HFFc6 (cell line): Measurements from ENCODE around the gene HECW1. TPM values are rescaled to one million over a fixed set of nuclear protein-coding genes. Genes with fewer than 3 reads are reported as not detected.
"Not testable (repeated sequence)": the region's sequence is repeated elsewhere in the genome, so short reads cannot be mapped to it uniquely, and the experiment has no call there.

ENCODE experiments used
- DNase-seq: peaks from one replicate; pipeline ENCODE4 v3.0.0-alpha.2; 2018
- H3K27ac Mint-ChIP-seq: 2 replicates; pipeline ENCODE4 v1.8.0; 2020; ENCODE audit warnings: mild to moderate bottlenecking, mixed read lengths
- H3K27me3 Mint-ChIP-seq: 2 replicates; pipeline ENCODE4 v1.8.0; 2021; ENCODE audit warnings: mild to moderate bottlenecking, moderate library complexity, mixed read lengths; ENCODE audit not compliant: insufficient read depth
- H3K36me3 Mint-ChIP-seq: 2 replicates; pipeline ENCODE4 v1.8.0; 2021; ENCODE audit warnings: low read depth, mixed read lengths
- H3K4me1 Mint-ChIP-seq: 2 replicates; pipeline ENCODE4 v1.8.0; 2020; ENCODE audit warnings: low read depth, mixed read lengths
- H3K4me3 Mint-ChIP-seq: 2 replicates; pipeline ENCODE4 v1.8.0; 2020; ENCODE audit warnings: mild to moderate bottlenecking, moderate library complexity, mixed read lengths
- H3K9me3 Mint-ChIP-seq: 2 replicates; pipeline ENCODE4 v1.8.0; 2020; ENCODE audit warnings: mild to moderate bottlenecking, mixed read lengths
- total RNA-seq, 6 experiments: library from RNA; stranded (reverse); fragmentation: NEBNext Ultra II Directional; extraction: Animal tissue kit (Norgen Biotek cat#: 25700); gene quantifications; 2 replicates in 1 of 6; 3 replicates in 5 of 6; pipeline ENCODE4 v1.2.3, GENCODE V29; 2021
- TF ChIP-seq, protein P1 (sequence below): fragments of 200-600 bp; sonication (generic); IDR thresholded peaks from 2 replicates; pipeline ENCODE4 v1.5.0; 2021; ENCODE audit warnings: antibody characterized with exemption, mild to moderate bottlenecking

The HECW1 gene
- total RNA-seq, 6 experiments from 2014 or later: 3.4 to 6.5 (median 5.3) TPM

DNA sequence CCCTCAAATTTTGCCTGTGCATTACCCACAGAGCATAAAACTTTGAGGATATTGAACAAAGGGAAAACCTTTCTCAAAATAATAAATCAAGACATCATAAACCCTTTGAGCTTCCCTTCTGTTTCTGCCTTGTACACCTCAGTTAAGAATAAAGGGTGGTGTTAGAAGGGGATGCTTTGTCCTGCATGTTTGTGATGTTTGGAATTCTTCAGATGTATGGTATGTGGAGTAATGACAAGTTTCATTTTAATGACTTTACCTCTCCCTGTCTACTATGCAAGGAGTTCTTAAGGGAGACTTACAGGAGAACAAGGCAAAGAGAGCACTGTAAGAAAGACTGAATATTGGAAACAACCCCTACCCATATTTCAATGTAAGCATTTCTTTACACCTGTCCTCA, 99.2 kb downstream of the HECW1 start:
- no peaks in the 10 kb centered on the region for H3K36me3 Mint-ChIP-seq
- H3K27ac Mint-ChIP-seq: no peak overlapping the region
- TF ChIP-seq, protein P1, sequence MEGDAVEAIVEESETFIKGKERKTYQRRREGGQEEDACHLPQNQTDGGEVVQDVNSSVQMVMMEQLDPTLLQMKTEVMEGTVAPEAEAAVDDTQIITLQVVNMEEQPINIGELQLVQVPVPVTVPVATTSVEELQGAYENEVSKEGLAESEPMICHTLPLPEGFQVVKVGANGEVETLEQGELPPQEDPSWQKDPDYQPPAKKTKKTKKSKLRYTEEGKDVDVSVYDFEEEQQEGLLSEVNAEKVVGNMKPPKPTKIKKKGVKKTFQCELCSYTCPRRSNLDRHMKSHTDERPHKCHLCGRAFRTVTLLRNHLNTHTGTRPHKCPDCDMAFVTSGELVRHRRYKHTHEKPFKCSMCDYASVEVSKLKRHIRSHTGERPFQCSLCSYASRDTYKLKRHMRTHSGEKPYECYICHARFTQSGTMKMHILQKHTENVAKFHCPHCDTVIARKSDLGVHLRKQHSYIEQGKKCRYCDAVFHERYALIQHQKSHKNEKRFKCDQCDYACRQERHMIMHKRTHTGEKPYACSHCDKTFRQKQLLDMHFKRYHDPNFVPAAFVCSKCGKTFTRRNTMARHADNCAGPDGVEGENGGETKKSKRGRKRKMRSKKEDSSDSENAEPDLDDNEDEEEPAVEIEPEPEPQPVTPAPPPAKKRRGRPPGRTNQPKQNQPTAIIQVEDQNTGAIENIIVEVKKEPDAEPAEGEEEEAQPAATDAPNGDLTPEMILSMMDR: no peak
- H3K9me3 Mint-ChIP-seq: no peaks in the 10 kb centered on the region
- H3K4me1 Mint-ChIP-seq: peaks cover 12% of the 10 kb centered on the region
- DNase-seq: no peak
- peak overlapping the region; percentile 33 for H3K4me3 Mint-ChIP-seq
- no peaks in the 10 kb centered on the region for H3K27me3 Mint-ChIP-seq

DNA sequence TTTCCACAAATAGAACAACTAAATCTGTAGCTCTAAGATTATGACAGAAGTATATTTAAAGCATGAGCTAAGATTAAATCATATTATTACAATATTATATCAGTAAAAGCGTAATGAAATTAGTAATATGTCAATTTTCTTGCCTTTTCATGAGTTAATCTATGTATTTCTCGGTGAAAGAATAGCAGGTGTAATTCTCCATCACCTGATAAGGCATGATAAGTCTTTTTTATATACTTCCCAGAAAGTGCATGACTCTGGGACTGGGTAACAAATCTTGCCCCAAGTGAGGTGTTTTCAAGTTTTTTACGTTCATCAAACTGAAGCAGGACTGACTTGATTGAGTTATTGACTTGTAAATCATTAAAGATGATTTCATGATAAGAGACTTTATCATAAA, 100.5 kb downstream of the HECW1 start:
- DNase-seq: no peak
- Mint-ChIP-seq H3K9me3 (no peaks in the 10 kb centered on the region), H3K27ac (no peak overlapping the region), H3K4me3 (no peak overlapping the region), H3K4me1 (peaks cover 12% of the 10 kb centered on the region), H3K36me3 (no peaks in the 10 kb centered on the region), H3K27me3 (no peaks in the 10 kb centered on the region)
- TF ChIP-seq, protein P1: no peak

DNA sequence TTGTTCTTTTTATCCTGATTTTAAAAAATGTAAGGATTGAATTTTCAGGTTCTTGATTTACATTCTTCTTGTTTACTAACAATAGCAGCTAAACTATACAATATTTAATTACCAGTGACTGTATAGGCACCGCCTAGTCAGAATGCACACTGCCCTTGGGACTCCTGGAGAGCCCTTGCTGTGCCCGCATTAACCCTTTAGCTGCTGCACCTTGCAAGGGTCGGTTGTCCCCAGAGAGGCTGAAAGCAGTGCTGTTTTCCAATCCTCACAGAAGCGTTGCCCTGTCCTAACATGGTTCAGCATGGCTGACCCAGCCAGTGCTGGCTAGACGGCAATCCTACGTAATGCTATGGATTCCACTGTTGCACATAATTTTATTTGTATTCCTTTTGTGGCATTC, 102.6 kb downstream of the HECW1 start:
- Mint-ChIP-seq H3K36me3 (peaks cover 8% of the 10 kb centered on the region), H3K4me1 (peaks cover 14% of the 10 kb centered on the region), H3K27ac (no peak overlapping the region), H3K4me3 (no peak overlapping the region), H3K9me3 (peaks cover 5% of the 10 kb centered on the region; the same call in 1 of the 2 replicates), H3K27me3 (no peaks in the 10 kb centered on the region)
- TF ChIP-seq, protein P1: no peak
- no peak for DNase-seq

DNA sequence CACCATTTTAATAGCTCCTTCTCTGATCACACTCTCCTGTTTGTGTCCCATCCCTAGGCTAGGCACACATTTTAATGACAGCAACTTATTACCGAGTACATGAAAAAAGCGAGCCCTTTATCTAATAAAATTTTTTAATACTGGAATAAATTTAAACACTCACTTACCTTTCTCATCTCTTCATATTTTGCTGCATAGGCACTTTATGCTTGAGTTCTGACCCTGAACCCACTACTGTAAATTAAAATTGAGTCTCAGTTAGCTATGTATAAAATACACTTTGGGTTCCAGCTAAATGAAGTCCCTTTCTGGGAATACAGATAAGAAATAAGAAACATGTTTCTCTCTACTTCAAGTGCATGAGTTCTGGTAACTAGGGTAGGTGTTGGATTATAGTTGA, 104.6 kb downstream of the HECW1 start:
- TF ChIP-seq, protein P1: no peak
- Mint-ChIP-seq H3K9me3 (peaks cover 5% of the 10 kb centered on the region; the same call in 1 of the 2 replicates), H3K27ac (no peak overlapping the region), H3K4me1 (peaks cover 12% of the 10 kb centered on the region), H3K36me3 (peaks cover 8% of the 10 kb centered on the region), H3K4me3 (no peak overlapping the region), H3K27me3 (no peaks in the 10 kb centered on the region)
- no peak for DNase-seq

DNA sequence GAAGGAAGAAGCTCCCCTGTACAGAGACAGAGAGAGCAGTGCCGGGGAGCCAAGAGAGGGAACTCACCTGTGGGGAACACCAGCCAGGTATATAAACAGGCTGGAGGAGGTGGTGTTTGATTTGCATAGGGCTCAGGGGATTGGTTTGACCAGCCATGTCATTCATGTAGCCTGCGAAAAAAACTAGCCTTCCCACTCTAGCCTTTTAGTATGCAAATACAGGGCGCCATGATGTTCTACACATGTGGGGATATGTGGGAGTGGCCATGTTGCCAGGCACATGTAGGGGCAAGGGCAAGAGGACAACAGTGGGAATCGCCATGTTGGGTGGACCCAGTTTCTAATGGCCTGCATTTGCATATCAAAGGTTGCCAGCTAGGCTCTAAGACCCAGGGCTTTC, 106.5 kb downstream of the HECW1 start:
- not testable (repeated sequence) for H3K9me3 Mint-ChIP-seq, H3K27me3 Mint-ChIP-seq, H3K4me3 Mint-ChIP-seq, DNase-seq, H3K36me3 Mint-ChIP-seq, H3K27ac Mint-ChIP-seq
- H3K4me1 Mint-ChIP-seq: peaks cover 11% of the 10 kb centered on the region

DNA sequence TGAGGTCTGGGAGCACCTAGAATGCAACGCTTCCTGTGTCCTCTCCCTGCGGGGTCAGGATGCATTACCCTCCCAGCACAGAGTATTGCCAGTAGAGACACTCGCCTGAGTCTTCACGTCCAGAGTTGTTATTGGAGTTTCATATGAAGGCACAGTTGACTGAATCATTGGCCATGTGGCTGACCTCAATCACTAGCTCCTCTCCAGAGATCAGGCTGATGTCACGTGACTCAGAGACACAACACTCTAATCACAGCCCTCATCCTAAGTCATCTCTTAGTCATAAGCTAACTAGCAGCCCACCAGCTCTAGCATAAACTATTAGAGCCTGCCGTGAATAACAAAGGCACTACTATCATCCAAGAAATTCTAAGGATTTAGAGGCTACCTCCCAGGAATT, 107.8 kb downstream of the HECW1 start:
- H3K4me3 Mint-ChIP-seq: no peak overlapping the region
- H3K27me3 Mint-ChIP-seq: no peaks in the 10 kb centered on the region
- no peak overlapping the region for H3K27ac Mint-ChIP-seq
- TF ChIP-seq, protein P1: no peak
- DNase-seq: peak; percentile 84
- H3K9me3 Mint-ChIP-seq: peaks cover 5% of the 10 kb centered on the region; the same call in 1 of the 2 replicates
- H3K36me3 Mint-ChIP-seq: peaks cover 8% of the 10 kb centered on the region
- peaks cover 11% of the 10 kb centered on the region for H3K4me1 Mint-ChIP-seq
